ENCODE data around the gene ERF. TPM values are rescaled to one million over a fixed set of nuclear protein-coding genes. Genes with fewer than 3 reads are reported as not detected.

ERF gene
- polyA plus RNA-seq, 1 experiment: 31.1 TPM

DNA sequence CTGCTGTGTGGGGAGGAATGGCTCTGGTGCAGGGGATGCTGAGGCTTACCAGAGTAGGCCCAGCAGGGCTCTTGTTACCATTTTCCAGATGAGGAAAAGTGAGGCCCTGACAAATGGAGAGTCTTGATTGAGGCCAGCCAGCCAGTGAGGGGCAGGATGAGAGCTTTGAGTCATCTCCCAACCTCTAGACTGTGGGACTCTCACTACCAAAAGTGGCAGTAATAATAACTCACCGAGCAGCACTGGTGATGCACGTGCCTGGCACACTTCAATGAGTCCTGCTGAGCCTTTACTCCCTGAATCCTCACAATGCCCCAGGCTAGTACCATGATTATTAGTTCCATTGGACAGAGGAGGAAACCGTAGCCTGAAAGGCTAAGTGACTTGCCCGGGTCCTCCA, 21.9 kb upstream of the ERF start:
- no peak for DNase-seq (ENCODE audit: low read depth, low spot score)
- ChIA-PET CTCF (interaction anchor here (5.1 kb wide), 1 partner anchor 32 kb away, joined by 118 read pairs; the partner anchor contains the start of gene GSK3A), POLR2A (no interaction called here)
- H3K9me3 ChIP-seq (ENCODE audit: control insufficient read depth, insufficient read depth, low read length): no peaks in the 10 kb centered on the region; the same call in 1 of the 2 replicates
- H3K27ac ChIP-seq (ENCODE audit: low read depth, low read length): no peak overlapping the region
- no peak for TF ChIP-seq CTCF (IDR thresholded peaks at IDR 0.05; ENCODE audit: low read depth, low read length)
- H3K27me3 ChIP-seq (ENCODE audit: control insufficient read depth, insufficient read depth, low read length): no peaks in the 10 kb centered on the region
- no peak overlapping the region for H3K4me3 ChIP-seq (ENCODE audit: low read depth, low read length)

DNA sequence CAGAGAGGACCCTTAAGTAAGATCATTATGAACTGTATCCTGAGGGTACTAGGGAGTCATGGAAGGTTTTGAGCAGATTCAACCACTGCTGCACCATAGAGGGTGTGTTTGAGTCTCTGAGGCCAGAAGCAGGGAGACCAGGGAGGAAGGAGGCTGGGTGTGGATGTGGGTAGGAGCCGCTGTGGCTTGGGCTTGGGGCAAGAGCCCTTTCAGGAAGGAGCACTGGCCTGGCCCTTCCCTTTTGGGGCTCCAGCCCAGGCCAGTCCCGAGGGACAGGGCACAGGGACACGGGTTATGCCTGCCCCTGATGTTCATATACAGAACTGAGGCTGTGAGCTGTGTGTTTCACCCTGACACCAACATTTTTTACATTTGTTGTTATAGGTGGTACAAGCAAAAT, 21.4 kb upstream of the ERF start:
- H3K9me3 ChIP-seq (ENCODE audit: control insufficient read depth, insufficient read depth, low read length): no peaks in the 10 kb centered on the region; the same call in 1 of the 2 replicates
- ChIA-PET POLR2A (no interaction called here), CTCF (interaction anchor here (5.1 kb wide), 1 partner anchor 32 kb away, joined by 118 read pairs; the partner anchor contains the start of gene GSK3A)
- H3K27me3 ChIP-seq (ENCODE audit: control insufficient read depth, insufficient read depth, low read length): no peaks in the 10 kb centered on the region
- no peak overlapping the region for H3K4me3 ChIP-seq (ENCODE audit: low read depth, low read length)
- no peak for DNase-seq (ENCODE audit: low read depth, low spot score)
- H3K27ac ChIP-seq (ENCODE audit: low read depth, low read length): no peak overlapping the region
- no peak for TF ChIP-seq CTCF (IDR thresholded peaks at IDR 0.05; ENCODE audit: low read depth, low read length)

DNA sequence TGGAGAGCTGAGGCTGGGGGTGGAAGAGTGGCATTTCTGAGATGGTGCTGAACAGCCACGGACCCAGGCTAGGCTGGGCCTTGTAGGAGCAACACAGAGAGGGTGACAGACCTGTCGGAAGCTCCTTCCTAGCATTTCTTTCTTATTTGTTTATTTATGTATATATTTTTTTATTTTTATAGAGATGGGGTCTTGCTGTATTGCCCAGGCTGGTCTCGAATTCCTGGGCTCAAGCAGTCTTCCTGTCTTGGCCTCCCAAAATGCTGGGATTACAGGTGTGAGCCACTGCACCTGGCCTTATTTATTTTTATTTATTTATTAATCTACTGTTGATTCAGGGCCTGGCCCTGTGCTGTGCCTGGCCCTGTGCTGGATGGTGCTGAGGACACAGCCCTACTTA, 20.6 kb upstream of the ERF start:
- ChIA-PET POLR2A (no interaction called here), CTCF (interaction anchor here (0.9 kb wide), 1 partner anchor 29 kb away, joined by 3 read pairs; no protein-coding TSS in a partner anchor)
- DNase-seq (ENCODE audit: low read depth, low spot score): no peak
- Histone ChIP-seq H3K27ac (ENCODE audit: low read depth, low read length) (no peak overlapping the region), H3K27me3 (ENCODE audit: control insufficient read depth, insufficient read depth, low read length) (no peaks in the 10 kb centered on the region), H3K9me3 (ENCODE audit: control insufficient read depth, insufficient read depth, low read length) (no peaks in the 10 kb centered on the region; the same call in 1 of the 2 replicates), H3K4me3 (ENCODE audit: low read depth, low read length) (no peak overlapping the region)
- TF ChIP-seq CTCF (IDR thresholded peaks at IDR 0.05; ENCODE audit: low read depth, low read length): no peak

GRCh38 chr19:42275103-42275502, 20.2 kb upstream of the ERF start:
- Histone ChIP-seq H3K4me3 (ENCODE audit: low read depth, low read length) (no peak overlapping the region), H3K9me3 (ENCODE audit: control insufficient read depth, insufficient read depth, low read length) (no peaks in the 10 kb centered on the region; the same call in 1 of the 2 replicates), H3K27ac (ENCODE audit: low read depth, low read length) (no peak overlapping the region), H3K27me3 (ENCODE audit: control insufficient read depth, insufficient read depth, low read length) (no peaks in the 10 kb centered on the region)
- ChIA-PET CTCF (interaction anchor here (0.9 kb wide), 1 partner anchor 28 kb away, joined by 3 read pairs; no protein-coding TSS in a partner anchor), POLR2A (interaction anchor here (0.6 kb wide), 1 partner anchor 17 kb away, joined by 3 read pairs; no protein-coding TSS in a partner anchor)
- no peak for TF ChIP-seq CTCF (IDR thresholded peaks at IDR 0.05; ENCODE audit: low read depth, low read length)
- DNase-seq (ENCODE audit: low read depth, low spot score): no peak

GRCh38 chr19:42274065-42274682, 19.2 kb upstream of the ERF start:
- ChIA-PET POLR2A (interaction anchor here (0.6 kb wide), 1 partner anchor 16 kb away, joined by 3 read pairs; no protein-coding TSS in a partner anchor), CTCF (interaction anchor here (0.9 kb wide), 1 partner anchor 27 kb away, joined by 3 read pairs; no protein-coding TSS in a partner anchor)
- no peak for DNase-seq (ENCODE audit: low read depth, low spot score)
- no peaks in the 10 kb centered on the region for H3K27me3 ChIP-seq (ENCODE audit: control insufficient read depth, insufficient read depth, low read length)
- no peak overlapping the region for H3K27ac ChIP-seq (ENCODE audit: low read depth, low read length)
- no peak overlapping the region for H3K4me3 ChIP-seq (ENCODE audit: low read depth, low read length)
- no peak for TF ChIP-seq CTCF (IDR thresholded peaks at IDR 0.05; ENCODE audit: low read depth, low read length)
- no peaks in the 10 kb centered on the region; the same call in 1 of the 2 replicates for H3K9me3 ChIP-seq (ENCODE audit: control insufficient read depth, insufficient read depth, low read length)
